ENCODE results near the gene KRTAP9-4.
"Not testable (repeated sequence)": the region's sequence is repeated elsewhere in the genome, so short reads cannot be mapped to it uniquely, and the experiment has no call there.

Gene KRTAP9-4

DNA sequence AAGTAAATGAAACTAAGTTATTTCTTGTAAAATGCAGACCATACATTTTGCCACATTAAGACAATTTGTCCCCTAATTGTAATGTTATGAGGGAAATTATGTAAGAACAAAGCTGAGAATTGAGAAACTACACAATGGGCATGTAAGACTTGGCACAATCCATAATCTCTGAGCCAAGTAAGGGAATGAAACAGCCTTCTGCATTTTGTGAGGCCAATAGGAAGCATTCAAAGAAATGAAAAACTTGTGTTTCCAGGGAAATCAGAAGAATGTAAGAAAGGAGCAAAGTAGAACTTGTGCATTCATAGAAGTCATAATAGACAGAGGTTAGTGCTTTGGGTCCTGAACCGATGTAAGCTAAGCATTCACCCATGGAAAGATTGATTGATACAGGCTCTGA, 1.8 kb downstream of the KRTAP9-4 start:
- Histone ChIP-seq H3K4me1 (ENCODE audit: insufficient read depth, low read length) (no peaks in the 10 kb centered on the region), H3K36me3 (ENCODE audit: insufficient read depth, low read length) (no peaks in the 10 kb centered on the region), H3K9me3 (ENCODE audit: control insufficient read depth, insufficient read depth, low read length) (no peaks in the 10 kb centered on the region), H3K9ac (ENCODE audit: low read depth, low read length) (no peak overlapping the region)

DNA sequence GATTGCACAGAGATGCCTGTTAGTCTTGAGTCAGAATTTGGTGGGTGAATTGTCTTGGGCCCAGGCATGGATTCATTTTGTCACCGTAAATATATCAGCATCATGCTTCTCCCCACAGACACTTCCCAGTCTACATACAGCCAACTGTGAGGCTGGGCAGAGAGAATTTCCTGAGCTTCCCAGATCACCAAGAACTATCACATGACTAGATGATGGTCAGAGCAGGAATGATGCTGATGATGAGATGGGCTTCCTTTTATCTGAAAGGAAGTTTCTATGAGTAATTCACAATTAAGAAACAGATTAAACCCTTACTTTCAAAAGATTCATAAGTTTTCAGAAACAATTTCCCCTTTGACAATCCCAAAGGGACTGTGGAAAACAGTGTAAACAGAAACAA, 5.4 kb downstream of the KRTAP9-4 start:
- Histone ChIP-seq H3K9me3 (ENCODE audit: control insufficient read depth, insufficient read depth, low read length) (no peaks in the 10 kb centered on the region), H3K4me1 (ENCODE audit: insufficient read depth, low read length) (no peaks in the 10 kb centered on the region), H3K36me3 (ENCODE audit: insufficient read depth, low read length) (no peaks in the 10 kb centered on the region), H3K9ac (ENCODE audit: low read depth, low read length) (no peak overlapping the region)

DNA sequence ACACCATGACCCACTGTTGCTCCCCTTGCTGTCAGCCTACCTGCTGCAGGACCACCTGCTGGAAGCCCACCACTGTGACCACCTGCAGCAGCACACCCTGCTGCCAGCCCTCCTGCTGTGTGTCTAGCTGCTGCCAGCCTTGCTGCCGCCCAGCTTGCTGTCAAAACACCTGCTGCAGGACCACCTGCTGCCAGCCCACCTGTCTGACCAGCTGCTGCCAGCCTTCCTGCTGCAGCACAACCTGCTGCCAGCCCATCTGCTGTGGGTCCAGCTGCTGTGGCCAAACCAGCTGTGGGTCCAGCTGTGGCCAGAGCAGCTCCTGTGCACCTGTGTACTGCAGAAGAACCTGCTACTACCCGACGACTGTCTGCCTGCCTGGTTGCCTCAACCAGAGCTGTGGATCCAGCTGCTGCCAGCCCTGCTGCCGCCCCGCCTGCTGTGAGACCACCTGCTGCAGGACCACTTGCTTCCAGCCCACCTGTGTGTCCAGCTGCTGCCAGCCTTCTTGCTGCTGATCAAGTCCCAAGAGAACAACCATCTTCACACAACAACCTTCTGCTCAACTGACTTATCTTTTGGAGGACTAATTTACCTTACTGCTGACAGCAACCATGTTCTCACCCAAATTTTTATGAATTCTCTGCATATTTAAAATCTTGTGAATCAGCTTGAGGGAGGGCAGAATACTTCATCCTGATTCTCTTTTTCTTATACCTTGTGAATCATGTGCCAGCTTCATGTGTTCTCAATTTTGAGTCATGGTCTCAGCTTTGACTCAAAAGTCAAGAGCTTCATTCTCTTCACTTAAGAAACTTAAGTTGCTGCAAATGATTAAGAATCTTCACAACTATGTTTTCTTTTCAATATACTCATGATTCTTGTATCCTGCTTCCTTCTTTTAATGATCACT, 6.1 kb downstream of the KRTAP9-4 start, which contains the start of gene KRTAP9-9:
TSS of gene KRTAP9-9 (plus strand) at position 4 of the 910 bp plus-strand sequence.
- H3K36me3 ChIP-seq (ENCODE audit: insufficient read depth, low read length); H3K9ac ChIP-seq (ENCODE audit: low read depth, low read length); H3K4me1 ChIP-seq (ENCODE audit: insufficient read depth, low read length); H3K9me3 ChIP-seq (ENCODE audit: control insufficient read depth, insufficient read depth, low read length): not testable (repeated sequence)

DNA sequence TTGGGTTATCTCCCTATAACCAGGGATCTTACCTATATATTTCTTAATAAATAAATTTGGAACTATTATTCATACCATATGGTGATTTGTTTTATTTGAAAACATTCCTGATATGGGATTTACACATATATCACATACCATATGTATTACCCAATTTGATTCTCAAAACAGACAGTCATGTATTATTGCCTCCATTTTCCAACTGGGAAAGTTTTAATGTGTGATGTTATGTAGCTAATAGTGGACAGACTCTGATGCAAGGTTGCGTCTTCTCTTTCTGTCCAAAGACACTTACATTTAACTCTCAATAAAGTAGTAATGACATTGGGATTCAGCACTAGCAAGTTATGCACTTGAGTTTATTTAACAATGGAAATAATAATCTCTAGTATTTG, 6.8 kb downstream of the KRTAP9-4 start:
- no peaks in the 10 kb centered on the region for H3K9me3 ChIP-seq (ENCODE audit: control insufficient read depth, insufficient read depth, low read length)
- H3K4me1 ChIP-seq (ENCODE audit: insufficient read depth, low read length), result no peaks in the 10 kb centered on the region
- H3K36me3 ChIP-seq (ENCODE audit: insufficient read depth, low read length), result no peaks in the 10 kb centered on the region
- no peak overlapping the region for H3K9ac ChIP-seq (ENCODE audit: low read depth, low read length)

DNA sequence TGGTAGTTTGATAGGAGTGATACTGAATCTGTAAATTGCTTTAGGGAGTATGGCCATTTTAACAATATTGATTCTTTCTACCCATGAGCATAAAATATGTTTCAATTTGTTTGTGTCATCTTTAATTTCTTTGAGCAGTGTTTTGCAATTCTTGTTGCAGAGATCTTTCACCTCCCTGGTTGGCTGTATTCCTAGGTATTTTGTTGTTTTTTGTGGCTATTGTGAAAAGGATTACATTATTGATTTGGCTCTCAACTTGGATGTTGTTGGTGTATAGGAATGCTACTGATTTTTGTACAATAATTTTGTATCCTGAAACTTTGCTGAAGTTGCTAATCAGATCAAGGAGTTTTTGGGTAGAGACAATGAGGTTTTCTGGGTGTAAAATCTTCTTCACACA, 8.9 kb downstream of the KRTAP9-4 start:
- H3K36me3 ChIP-seq (ENCODE audit: insufficient read depth, low read length), result no peaks in the 10 kb centered on the region
- no peaks in the 10 kb centered on the region for H3K4me1 ChIP-seq (ENCODE audit: insufficient read depth, low read length)
- H3K9ac ChIP-seq (ENCODE audit: low read depth, low read length), result no peak overlapping the region
- H3K9me3 ChIP-seq (ENCODE audit: control insufficient read depth, insufficient read depth, low read length), result no peaks in the 10 kb centered on the region

DNA sequence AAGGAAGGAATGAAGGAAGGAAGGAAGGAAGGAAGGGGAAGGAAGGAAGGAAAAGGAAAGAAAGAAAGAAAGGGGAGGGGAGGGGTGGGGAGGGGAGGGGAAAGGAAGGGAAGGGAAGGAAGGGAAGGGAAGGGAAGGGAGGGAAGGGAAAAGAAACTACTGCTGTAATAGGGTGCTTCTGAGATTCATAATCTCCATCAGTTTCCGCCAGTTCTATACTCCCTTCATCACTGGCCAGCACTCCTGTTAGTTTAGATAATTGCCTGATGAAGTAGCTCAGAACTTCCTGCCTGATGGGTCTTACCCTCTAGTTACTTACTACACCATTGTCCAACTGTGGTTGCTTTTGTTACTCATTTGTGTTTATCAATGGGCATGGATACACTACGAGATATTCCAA, 13.7 kb downstream of the KRTAP9-4 start:
- no peaks in the 10 kb centered on the region for H3K36me3 ChIP-seq (ENCODE audit: insufficient read depth, low read length)
- H3K4me1 ChIP-seq (ENCODE audit: insufficient read depth, low read length), result no peaks in the 10 kb centered on the region
- no peaks in the 10 kb centered on the region for H3K9me3 ChIP-seq (ENCODE audit: control insufficient read depth, insufficient read depth, low read length)

DNA sequence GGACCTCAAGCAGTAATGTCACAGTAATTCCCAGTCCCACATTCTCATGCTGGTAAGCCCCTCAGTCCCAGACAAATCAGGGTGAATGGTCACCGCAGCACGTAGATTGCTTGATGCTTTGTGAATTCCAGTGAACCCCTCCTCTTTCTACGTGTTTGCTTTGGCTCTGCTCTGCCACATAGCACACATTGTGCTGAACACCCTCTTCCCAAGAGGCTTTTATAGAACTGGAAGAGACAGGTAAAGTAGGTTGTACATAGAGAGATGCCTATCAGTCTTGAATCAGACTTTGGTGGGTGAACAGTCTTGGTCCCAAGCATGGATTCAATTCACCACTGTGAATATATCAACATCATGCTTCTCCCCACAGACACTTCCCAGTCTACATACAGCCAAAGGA, 15.1 kb downstream of the KRTAP9-4 start:
- H3K4me1 ChIP-seq (ENCODE audit: insufficient read depth, low read length), result no peaks in the 10 kb centered on the region

More for the DNA sequence above, 13.7 kb downstream of the KRTAP9-4 start:
- H3K9ac ChIP-seq (ENCODE audit: low read depth, low read length), result no peak overlapping the region

DNA sequence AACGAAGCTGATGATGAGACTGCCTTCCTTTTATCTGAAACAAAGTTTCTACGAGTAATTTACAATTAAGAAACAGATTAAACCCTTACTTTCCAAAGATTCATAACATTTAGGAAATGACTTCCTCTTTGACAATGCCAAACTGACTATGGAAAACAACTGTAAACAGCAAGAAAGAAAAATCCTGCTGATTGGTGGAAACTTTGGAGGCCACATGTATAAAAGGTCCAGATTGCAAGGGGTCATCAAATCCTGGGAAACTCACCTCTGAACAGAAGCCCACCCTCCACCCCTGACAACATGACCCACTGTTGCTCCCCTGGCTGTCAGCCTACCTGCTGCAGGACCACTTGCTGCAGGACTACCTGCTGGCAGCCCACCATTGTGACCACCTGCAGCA, 15.6 kb downstream of the KRTAP9-4 start, which contains the start of gene KRTAP9-6:
TSS of gene KRTAP9-6 (plus strand) at position 301 of the 400 bp plus-strand sequence. CDS start at position 301, 0 bp downstream.
- no peaks in the 10 kb centered on the region for H3K36me3 ChIP-seq (ENCODE audit: insufficient read depth, low read length)
- no peaks in the 10 kb centered on the region for H3K4me1 ChIP-seq (ENCODE audit: insufficient read depth, low read length)
- H3K9me3 ChIP-seq (ENCODE audit: control insufficient read depth, insufficient read depth, low read length), result no peaks in the 10 kb centered on the region
- no peak within 1 kb of the TSS for H3K9ac ChIP-seq (ENCODE audit: low read depth, low read length)

More for the DNA sequence above, 15.1 kb downstream of the KRTAP9-4 start:
- Histone ChIP-seq H3K9me3 (ENCODE audit: control insufficient read depth, insufficient read depth, low read length) (no peaks in the 10 kb centered on the region), H3K36me3 (ENCODE audit: insufficient read depth, low read length) (no peaks in the 10 kb centered on the region), H3K9ac (ENCODE audit: low read depth, low read length) (no peak overlapping the region)

DNA sequence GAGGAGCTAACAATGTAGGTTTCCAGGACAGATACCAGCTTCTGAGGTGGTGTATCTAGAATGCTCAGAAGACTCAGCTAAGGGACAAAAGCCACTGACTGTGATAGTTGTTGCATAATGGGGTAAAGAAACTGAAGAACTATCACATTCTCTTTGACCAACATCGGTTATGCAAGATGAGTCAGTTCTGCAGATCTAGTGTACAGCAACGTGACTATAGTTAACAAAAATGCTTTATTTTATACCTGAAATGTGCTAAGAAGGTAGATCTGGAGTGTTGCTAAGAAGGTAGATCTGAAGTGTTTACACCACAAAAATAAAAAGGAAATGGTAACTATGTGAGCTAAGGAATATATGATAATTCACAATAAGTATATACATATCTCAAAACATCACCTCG, 18.2 kb downstream of the KRTAP9-4 start:
- H3K4me1 ChIP-seq (ENCODE audit: insufficient read depth, low read length), result no peaks in the 10 kb centered on the region
- no peak overlapping the region for H3K9ac ChIP-seq (ENCODE audit: low read depth, low read length)
- no peaks in the 10 kb centered on the region for H3K36me3 ChIP-seq (ENCODE audit: insufficient read depth, low read length)
- no peaks in the 10 kb centered on the region for H3K9me3 ChIP-seq (ENCODE audit: control insufficient read depth, insufficient read depth, low read length)

DNA sequence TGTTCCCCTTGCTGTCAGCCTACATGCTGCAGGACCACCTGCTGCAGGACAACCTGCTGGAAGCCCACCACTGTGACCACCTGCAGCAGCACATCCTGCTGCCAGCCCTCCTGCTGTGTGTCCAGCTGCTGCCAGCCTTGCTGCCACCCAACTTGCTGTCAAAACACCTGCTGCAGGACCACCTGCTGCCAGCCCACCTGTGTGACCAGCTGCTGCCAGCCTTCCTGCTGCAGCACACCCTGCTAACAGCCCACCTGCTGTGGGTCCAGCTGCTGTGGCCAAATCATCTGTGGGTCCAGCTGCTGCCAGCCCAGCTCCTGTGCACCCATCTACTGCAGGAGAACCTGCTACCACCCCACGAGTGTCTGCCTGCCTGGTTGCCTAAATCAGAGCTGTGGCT, 21.8 kb downstream of the KRTAP9-4 start:
- H3K9me3 ChIP-seq (ENCODE audit: control insufficient read depth, insufficient read depth, low read length); H3K4me1 ChIP-seq (ENCODE audit: insufficient read depth, low read length); H3K36me3 ChIP-seq (ENCODE audit: insufficient read depth, low read length); H3K9ac ChIP-seq (ENCODE audit: low read depth, low read length): not testable (repeated sequence)

DNA sequence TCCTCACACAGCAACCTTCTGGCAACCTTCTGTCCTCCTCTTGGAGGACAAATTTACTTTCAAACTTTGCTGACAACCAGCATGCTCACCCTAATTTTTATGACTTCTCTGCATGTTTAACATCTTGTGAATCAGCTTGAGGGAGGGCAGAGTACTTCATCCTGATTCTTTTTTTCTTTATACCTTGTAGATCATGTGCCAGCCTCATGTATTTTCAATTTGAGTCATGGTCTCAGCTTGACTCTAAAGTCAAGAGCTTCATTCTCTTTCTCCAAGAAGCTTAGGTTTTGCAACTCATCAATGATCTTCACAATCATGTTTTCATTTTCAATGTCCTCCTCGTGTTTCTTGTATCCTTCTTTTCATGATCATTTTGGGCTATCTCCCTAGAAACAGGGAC, 22.4 kb downstream of the KRTAP9-4 start:
- Histone ChIP-seq H3K9me3 (ENCODE audit: control insufficient read depth, insufficient read depth, low read length) (no peaks in the 10 kb centered on the region), H3K4me1 (ENCODE audit: insufficient read depth, low read length) (no peaks in the 10 kb centered on the region), H3K36me3 (ENCODE audit: insufficient read depth, low read length) (no peaks in the 10 kb centered on the region), H3K9ac (ENCODE audit: low read depth, low read length) (no peak overlapping the region)

DNA sequence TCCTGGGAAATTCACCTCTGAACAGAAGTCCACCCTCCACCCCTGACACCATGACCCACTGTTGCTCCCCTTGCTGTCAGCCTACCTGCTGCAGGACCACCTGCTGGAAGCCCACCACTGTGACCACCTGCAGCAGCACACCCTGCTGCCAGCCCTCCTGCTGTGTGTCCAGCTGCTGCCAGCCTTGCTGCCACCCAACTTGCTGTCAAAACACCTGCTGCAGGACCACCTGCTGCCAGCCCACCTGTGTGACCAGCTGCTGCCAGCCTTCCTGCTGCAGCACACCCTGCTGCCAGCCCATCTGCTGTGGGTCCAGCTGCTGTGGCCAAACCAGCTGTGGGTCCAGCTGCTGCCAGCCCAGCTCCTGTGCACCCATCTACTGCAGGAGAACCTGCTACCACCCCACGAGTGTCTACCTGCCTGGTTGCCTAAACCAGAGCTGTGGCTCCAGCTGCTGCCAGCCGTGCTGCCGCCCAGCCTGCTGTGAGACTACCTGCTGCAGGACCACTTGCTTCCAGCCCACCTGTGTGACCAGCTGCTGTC, 26.2 kb downstream of the KRTAP9-4 start, which contains the start of gene KRTAP9-7:
TSS of gene KRTAP9-7 (plus strand) at position 51 of the 543 bp plus-strand sequence. CDS start at position 51, 0 bp downstream.
- H3K36me3 ChIP-seq (ENCODE audit: insufficient read depth, low read length); H3K9me3 ChIP-seq (ENCODE audit: control insufficient read depth, insufficient read depth, low read length); H3K9ac ChIP-seq (ENCODE audit: low read depth, low read length); H3K4me1 ChIP-seq (ENCODE audit: insufficient read depth, low read length): not testable (repeated sequence)

DNA sequence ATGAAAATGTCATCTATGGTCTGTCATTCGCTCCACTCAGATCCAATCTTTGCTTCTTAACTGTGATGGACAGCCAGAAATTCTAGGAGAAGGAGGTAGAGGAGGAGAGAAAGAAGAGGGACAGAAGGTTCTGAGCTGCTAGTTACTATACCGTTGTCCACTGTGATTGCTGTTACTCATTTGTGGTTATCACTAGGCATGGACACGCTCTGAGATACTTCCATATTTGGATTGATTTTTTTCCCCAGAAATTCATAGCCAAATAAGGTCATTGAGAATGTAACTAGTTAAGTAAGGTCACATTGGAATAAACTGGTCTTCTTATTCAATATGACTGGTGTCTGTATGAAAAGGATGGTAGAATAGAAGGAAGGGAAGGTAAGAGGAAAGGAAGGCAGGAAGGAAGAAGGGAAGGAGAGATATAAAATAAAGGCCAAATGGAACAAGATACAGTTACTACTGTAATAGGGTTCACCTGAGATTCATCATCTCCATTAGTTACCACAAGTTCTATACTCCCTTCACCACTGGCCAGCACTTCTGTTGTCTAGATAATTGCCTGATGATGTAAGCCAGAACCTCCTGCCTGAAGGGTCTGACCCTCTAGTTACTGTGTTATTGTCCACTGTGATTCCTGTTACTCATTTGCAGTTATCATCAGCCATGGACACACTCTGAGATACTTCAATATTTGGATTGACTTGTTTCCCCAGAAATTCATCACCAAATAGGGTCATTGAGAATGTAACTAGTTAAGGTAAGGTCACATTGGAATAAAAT, 28.9 kb downstream of the KRTAP9-4 start:
- no peaks in the 10 kb centered on the region for H3K4me1 ChIP-seq (ENCODE audit: insufficient read depth, low read length)
- H3K36me3 ChIP-seq (ENCODE audit: insufficient read depth, low read length), result no peaks in the 10 kb centered on the region
- no peak overlapping the region for H3K9ac ChIP-seq (ENCODE audit: low read depth, low read length)
- no peaks in the 10 kb centered on the region for H3K9me3 ChIP-seq (ENCODE audit: control insufficient read depth, insufficient read depth, low read length)

DNA sequence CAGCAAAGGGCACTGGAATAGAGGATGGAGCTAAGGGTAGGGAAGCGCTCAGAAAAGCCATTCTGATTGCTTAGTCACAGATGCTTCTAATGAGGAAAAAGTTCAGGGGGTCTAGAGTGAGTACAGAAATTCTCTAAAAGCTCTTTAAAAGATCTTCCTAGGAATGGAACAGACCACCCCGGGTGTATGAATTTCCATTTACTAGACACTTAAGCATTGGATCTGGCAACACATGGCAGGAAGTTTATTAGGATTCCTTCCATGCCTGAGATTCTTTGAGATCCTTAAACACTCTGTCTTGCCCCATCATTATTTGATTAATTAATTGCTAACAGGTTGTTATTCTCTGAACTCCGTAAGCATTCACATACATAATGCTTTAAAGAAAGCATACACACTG, 34.6 kb downstream of the KRTAP9-4 start:
- Histone ChIP-seq H3K9me3 (ENCODE audit: control insufficient read depth, insufficient read depth, low read length) (no peaks in the 10 kb centered on the region), H3K9ac (ENCODE audit: low read depth, low read length) (no peak overlapping the region), H3K36me3 (ENCODE audit: insufficient read depth, low read length) (no peaks in the 10 kb centered on the region), H3K4me1 (ENCODE audit: insufficient read depth, low read length) (no peaks in the 10 kb centered on the region)
